NT2/D1 (cell line): ENCODE measurements around the gene PCYT1B.

Experiments
- SUZ12 ChIP-seq: IDR thresholded peaks from 2 replicates; pipeline ENCODE4 v1.6.1; 2011; ENCODE audit not compliant: insufficient read length, insufficient read depth; ENCODE audit errors: extremely low read depth
- YY1 ChIP-seq: IDR thresholded peaks from 2 replicates; pipeline ENCODE4 v1.6.1; 2011; ENCODE audit not compliant: insufficient read length, insufficient read depth
- ZNF274 ChIP-seq: IDR thresholded peaks from 2 replicates; pipeline ENCODE4 v1.6.1; 2011; ENCODE audit warnings: mild to moderate bottlenecking, low read depth, low read length

- no peak for TF ChIP-seq ZNF274
- no peak for TF ChIP-seq YY1
- TF ChIP-seq SUZ12, result no peak
Observed at GRCh38 chrX:24619647-24620046, 27.5 kb downstream of the PCYT1B start.
